Stimulated activated CD4-positive, alpha-beta T cell treated with anti-CD3 and anti-CD28 coated beads, Interleukin-15, amount 100 ng/mL, for 1 hour (primary cell): ENCODE data around the gene MB.
"Not testable (repeated sequence)": the region's sequence is repeated elsewhere in the genome, so short reads cannot be mapped to it uniquely, and the experiment has no call there.

Source experiments
- DNase-seq, 2 donors: peaks; one replicate each; pipeline ENCODE4 v3.0.0-alpha.2; 2020; ENCODE audit warnings: low read depth in 1 of 2, low spot score in 1 of 2

Gene MB

GRCh38 chr22:35638001-35638400 is 20.9 kb upstream of the MB start:
- no peak for DNase-seq

GRCh38 chr22:35637254-35637653 is 20.1 kb upstream of the MB start:
- DNase-seq, result no peak

- no peak for DNase-seq
These were observed 17.9 kb upstream of the MB start for GRCh38 chr22:35634943-35635540.

GRCh38 chr22:35634015-35634414 is 16.9 kb upstream of the MB start:
- no peak for DNase-seq

GRCh38 chr22:35633520-35633919 is 16.4 kb upstream of the MB start:
- no peak for DNase-seq

- DNase-seq, result no peak
These were observed 15.8 kb upstream of the MB start for GRCh38 chr22:35632935-35633334.

- peak in 1 of 2 donors; percentile 13 for DNase-seq
These were observed 14.5 kb upstream of the MB start for GRCh38 chr22:35631597-35631996.

- no peak for DNase-seq
These were observed 13.8 kb upstream of the MB start for GRCh38 chr22:35630891-35631290.

- no peak for DNase-seq
These were observed 13.3 kb upstream of the MB start for GRCh38 chr22:35630387-35630793.

- DNase-seq, result no peak
These were observed 12.5 kb upstream of the MB start for GRCh38 chr22:35629406-35630216.

GRCh38 chr22:35628732-35629131 is 11.6 kb upstream of the MB start:
- no peak for DNase-seq

- peak; percentile 12 to 31 for DNase-seq
These were observed 10.3 kb upstream of the MB start for GRCh38 chr22:35627267-35628041.

GRCh38 chr22:35625763-35626432 is 8.8 kb upstream of the MB start:
- no peak for DNase-seq

GRCh38 chr22:35624547-35624946 is 7.4 kb upstream of the MB start:
- no peak for DNase-seq

GRCh38 chr22:35623885-35624284 is 6.8 kb upstream of the MB start:
- DNase-seq, result not testable (repeated sequence)

GRCh38 chr22:35622191-35622913 is 5.2 kb upstream of the MB start:
- no peak for DNase-seq

- DNase-seq, result no peak
These were observed 4.3 kb upstream of the MB start for GRCh38 chr22:35621451-35621850.

- DNase-seq, result no peak
These were observed 3.6 kb upstream of the MB start for GRCh38 chr22:35620624-35621251.

GRCh38 chr22:35619336-35620094 is 2.4 kb upstream of the MB start:
- no peak for DNase-seq
